Activated CD8-positive, alpha-beta memory T cell treated with anti-CD3 and anti-CD28 coated beads, Interleukin-2, amount 50 U/mL, for 48 hours (primary cell): ENCODE data around the gene TMTC4.
"Not testable (repeated sequence)": the region's sequence is repeated elsewhere in the genome, so short reads cannot be mapped to it uniquely, and the experiment has no call there.

Source experiments
- DNase-seq: peaks from one replicate; pipeline ENCODE4 v3.0.0-alpha.2; 2020

TMTC4 gene

GRCh38 chr13:100580045-100580444 is 94.5 kb downstream of the TMTC4 start:
- DNase-seq = no peak

- DNase-seq = not testable (repeated sequence)
These were observed 97.4 kb downstream of the TMTC4 start for GRCh38 chr13:100577239-100577638.

GRCh38 chr13:100573121-100573520 is 101.5 kb downstream of the TMTC4 start:
- peak; percentile 83 for DNase-seq

- no peak for DNase-seq
These were observed 108.1 kb downstream of the TMTC4 start for GRCh38 chr13:100566543-100566942.

GRCh38 chr13:100565286-100565685 is 109.3 kb downstream of the TMTC4 start:
- no peak for DNase-seq

- DNase-seq = no peak
These were observed 110.0 kb downstream of the TMTC4 start for GRCh38 chr13:100564444-100565223.

GRCh38 chr13:100563779-100564178 is 110.8 kb downstream of the TMTC4 start:
- no peak for DNase-seq

- DNase-seq = no peak
These were observed 112.9 kb downstream of the TMTC4 start for GRCh38 chr13:100561599-100562204.

- no peak for DNase-seq
These were observed 113.5 kb downstream of the TMTC4 start for GRCh38 chr13:100561158-100561499.

GRCh38 chr13:100560498-100561157 is 114.0 kb downstream of the TMTC4 start:
- no peak for DNase-seq

- no peak for DNase-seq
These were observed 114.7 kb downstream of the TMTC4 start for GRCh38 chr13:100559886-100560285.
